KMS-11 (cell line): ENCODE results near the gene LMO7.

Experiments used
- H2AFZ ChIP-seq: fragments of 200-600 bp; sonication (generic); 2 replicates; pipeline ENCODE4 v1.6.1; 2016; ENCODE audit warnings: antibody characterized with exemption, mixed run types, low read depth
- H3K27ac ChIP-seq: fragments of 200-600 bp; sonication (generic); 2 replicates; pipeline ENCODE4 v1.6.1; 2016; ENCODE audit warnings: mild to moderate bottlenecking, mixed run types
- H3K27me3 ChIP-seq: fragments of 200-600 bp; sonication (generic); 2 replicates; pipeline ENCODE4 v1.6.1; 2017; ENCODE audit warnings: mild to moderate bottlenecking, low read depth, mixed run types, moderate library complexity; ENCODE audit not compliant: insufficient read depth
- H3K36me3 ChIP-seq: fragments of 200-600 bp; sonication (generic); 2 replicates; pipeline ENCODE4 v1.6.1; 2017; ENCODE audit warnings: mild to moderate bottlenecking, mixed run types; ENCODE audit not compliant: insufficient read depth
- H3K4me1 ChIP-seq: fragments of 200-600 bp; sonication (generic); 2 replicates; pipeline ENCODE4 v1.6.1; 2016; ENCODE audit warnings: mild to moderate bottlenecking, low read depth, mixed run types; ENCODE audit not compliant: poor library complexity, severe bottlenecking
- H3K4me2 ChIP-seq: fragments of 200-600 bp; sonication (generic); 2 replicates; pipeline ENCODE4 v1.7.0; 2016; ENCODE audit warnings: mild to moderate bottlenecking, mixed run types
- H3K4me3 ChIP-seq: fragments of 200-600 bp; sonication (generic); IDR thresholded peaks from 2 replicates; pipeline ENCODE4 v1.6.1; 2017; ENCODE audit warnings: low read depth, low read length, mixed read lengths; ENCODE audit not compliant: insufficient read depth
- H3K79me2 ChIP-seq: fragments of 200-600 bp; sonication (generic); 2 replicates; pipeline ENCODE4 v1.6.1; 2016; ENCODE audit warnings: low read depth, mixed run types; ENCODE audit not compliant: insufficient read depth
- H3K9ac ChIP-seq: fragments of 200-600 bp; sonication (generic); 2 replicates; pipeline ENCODE4 v1.6.1; 2016; ENCODE audit warnings: mild to moderate bottlenecking, mixed run types
- H4K20me1 ChIP-seq: fragments of 200-600 bp; sonication (generic); 2 replicates; pipeline ENCODE4 v1.6.1; 2016; ENCODE audit warnings: mild to moderate bottlenecking, mixed run types; ENCODE audit not compliant: insufficient read depth
- CTCF ChIP-seq: fragments of 200-600 bp; sonication (generic); conservative IDR thresholded peaks from 2 replicates; pipeline ENCODE4 v1.6.1; 2017; ENCODE audit warnings: low read depth, mild to moderate bottlenecking, antibody characterized with exemption, low read length, moderate library complexity, mixed read lengths

Gene LMO7

GRCh38 chr13:75838366-75839005 is 202.4 kb downstream of the LMO7 start:
- H3K9ac ChIP-seq: no peak overlapping the region
- H3K27me3 ChIP-seq: no peaks in the 10 kb centered on the region
- H3K36me3 ChIP-seq: no peaks in the 10 kb centered on the region
- no peaks in the 10 kb centered on the region for H3K4me1 ChIP-seq
- no peak overlapping the region for H3K4me2 ChIP-seq
- no peak overlapping the region for H2AFZ ChIP-seq
- no peak overlapping the region for H3K27ac ChIP-seq
- no peak for TF ChIP-seq CTCF
- H3K79me2 ChIP-seq: no peaks in the 10 kb centered on the region
- H4K20me1 ChIP-seq: no peaks in the 10 kb centered on the region
- H3K4me3 ChIP-seq: no peak overlapping the region

- Histone ChIP-seq H3K27ac (no peak overlapping the region), H2AFZ (no peak overlapping the region), H3K4me2 (no peak overlapping the region), H3K36me3 (no peaks in the 10 kb centered on the region), H3K27me3 (no peaks in the 10 kb centered on the region), H3K4me1 (no peaks in the 10 kb centered on the region), H3K79me2 (no peaks in the 10 kb centered on the region), H3K4me3 (no peak overlapping the region), H4K20me1 (no peaks in the 10 kb centered on the region), H3K9ac (no peak overlapping the region)
- TF ChIP-seq CTCF: no peak
Measured at GRCh38 chr13:75839406-75839805, 203.3 kb downstream of the LMO7 start.

DNA sequence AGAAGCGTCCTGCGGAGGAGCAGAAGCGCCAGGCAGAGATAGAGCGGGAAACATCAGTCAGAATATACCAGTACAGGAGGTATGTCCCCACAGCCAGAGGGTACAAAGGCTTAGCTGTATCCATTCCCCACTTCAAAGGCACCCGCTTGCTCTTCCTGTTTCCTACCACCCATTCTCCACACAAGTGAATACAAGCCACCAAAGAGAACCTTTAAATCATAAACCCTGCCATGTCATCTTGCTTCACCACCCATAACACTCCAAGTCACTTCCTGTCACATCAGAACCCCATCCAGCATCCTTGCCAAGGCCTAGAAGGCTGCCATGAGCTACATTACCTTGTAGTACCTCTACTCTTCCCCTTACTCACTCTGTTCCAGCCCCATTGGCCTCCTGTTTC is 205.8 kb downstream of the LMO7 start:
- no peak overlapping the region for H2AFZ ChIP-seq
- H3K9ac ChIP-seq: no peak overlapping the region
- H3K27me3 ChIP-seq: no peaks in the 10 kb centered on the region
- H3K79me2 ChIP-seq: no peaks in the 10 kb centered on the region
- no peaks in the 10 kb centered on the region for H3K4me1 ChIP-seq
- H3K4me2 ChIP-seq: no peak overlapping the region
- no peak overlapping the region for H3K27ac ChIP-seq
- no peak for TF ChIP-seq CTCF
- H4K20me1 ChIP-seq: no peaks in the 10 kb centered on the region
- H3K36me3 ChIP-seq: no peaks in the 10 kb centered on the region
- H3K4me3 ChIP-seq: no peak overlapping the region

- no peaks in the 10 kb centered on the region for H3K79me2 ChIP-seq
- no peaks in the 10 kb centered on the region for H3K36me3 ChIP-seq
Measured at GRCh38 chr13:75843074-75843473, 206.9 kb downstream of the LMO7 start.

More at GRCh38 chr13:75843074-75843473, 206.9 kb downstream of the LMO7 start:
- H3K27ac ChIP-seq: no peak overlapping the region
- H3K4me1 ChIP-seq: no peaks in the 10 kb centered on the region
- no peak overlapping the region for H3K9ac ChIP-seq
- no peaks in the 10 kb centered on the region for H3K27me3 ChIP-seq
- no peaks in the 10 kb centered on the region for H4K20me1 ChIP-seq
- no peak overlapping the region for H2AFZ ChIP-seq
- no peak overlapping the region for H3K4me3 ChIP-seq
- no peak for TF ChIP-seq CTCF
- H3K4me2 ChIP-seq: no peak overlapping the region
